ENCODE measurements around the gene ICAM5. TPM values are rescaled to one million over a fixed set of nuclear protein-coding genes. Genes with fewer than 3 reads are reported as not detected.

Gene ICAM5
- total and polyA plus RNA-seq, 10 of the 15 experiments (the other 5 are each of a cell fraction or from before 2014, with no cell fraction given), result 0.14 to 4.6 (median 0.94) TPM; not detected in 2

GRCh38 chr19:10335352-10335985 lies 45.7 kb downstream of the ICAM5 start:
- H2AFZ ChIP-seq (ENCODE audit: control insufficient read depth, low read depth, low read length), result no peak overlapping the region
- WGBS (ENCODE audit: insufficient coverage, insufficient replicate concordance, low lambda C conversion rate, missing lambda C conversion rate), result 93% methylated on average over 26 of the region's 26 CpGs
- ATAC-seq (no peak), DNase-seq (ENCODE audit: low read depth, low spot score) (no peak), FAIRE-seq (no peak)
- SMC1A ChIA-PET (ENCODE audit: uncharacterized antibody, unreplicated experiment), result no interaction called here
- RAD21 ChIA-PET (ENCODE audit: unreplicated experiment), result interaction anchor here (0.5 kb wide), 1 partner anchor 41 kb away, joined by 3 read pairs; no protein-coding TSS in a partner anchor
- CTCF ChIA-PET, result no interaction called here
- POLR2A ChIA-PET, result interaction anchor here (0.6 kb wide), 1 partner anchor 28 kb away, joined by 3 read pairs; no protein-coding TSS in a partner anchor
- no peaks in the 10 kb centered on the region for H3K9me3 ChIP-seq (replicated peaks; ENCODE audit: control insufficient read depth, insufficient read depth, low read length)
- H3K9ac ChIP-seq (ENCODE audit: control insufficient read depth, insufficient read depth, low read length), result no peak overlapping the region
- H3K4me3 ChIP-seq, result no peak overlapping the region
- H4K20me1 ChIP-seq (ENCODE audit: control insufficient read depth, insufficient read depth), result no peaks in the 10 kb centered on the region
- peaks cover 4 to 10% of the 10 kb centered on the region in 2 experiments; a peak in 3 of 4 replicates for H3K36me3 ChIP-seq (ENCODE audit: control insufficient read depth in 2 of 2, insufficient read depth in 2 of 2, low read length in 1 of 2)
- BruUV-seq (replicated peaks), result no TSS peak
- in situ Hi-C loops (cut with MboI), result no loop called here
- no peak overlapping the region for H3K27ac ChIP-seq (ENCODE audit: control insufficient read depth, insufficient read depth)
- peaks cover 48% of the 10 kb centered on the region for H3K79me2 ChIP-seq (ENCODE audit: control insufficient read depth, insufficient read depth, low read length)
- no peak overlapping the region for H3K4me2 ChIP-seq (ENCODE audit: control insufficient read depth, insufficient read depth)
- peaks cover 25% of the 10 kb centered on the region for H3K4me1 ChIP-seq (ENCODE audit: control insufficient read depth, insufficient read depth, low read length)
- intact Hi-C loops (cut with micrococcal nuclease; ENCODE audit: unreplicated experiment), result no loop called here
- H3K27me3 ChIP-seq (replicated peaks in 1 of 2; ENCODE audit: control insufficient read depth in 2 of 2, insufficient read depth in 2 of 2, low read length in 1 of 2), result no peaks in the 10 kb centered on the region
- TF ChIP-seq ZNF592 (IDR thresholded peaks at IDR 0.05) (no peak), IRF5 (IDR thresholded peaks at IDR 0.05; ENCODE audit: borderline replicate concordance) (no peak), CBX3 (IDR thresholded peaks at IDR 0.05; ENCODE audit: borderline replicate concordance, low read depth) (no peak), NFXL1 (IDR thresholded peaks at IDR 0.05; ENCODE audit: borderline replicate concordance) (no peak), STAT1 (conservative IDR thresholded peaks at IDR 0.05) (no peak), BHLHE40 (IDR thresholded peaks at IDR 0.05; ENCODE audit: borderline replicate concordance in 1 of 2, low read depth in 2 of 2, low read length in 1 of 2) (no peak), LARP7 (IDR thresholded peaks at IDR 0.05) (no peak), RBBP5 (conservative IDR thresholded peaks at IDR 0.05) (no peak), SIN3A (IDR thresholded peaks at IDR 0.05; ENCODE audit: low read depth, low read length) (no peak), MEF2A (IDR thresholded peaks at IDR 0.05; ENCODE audit: insufficient read depth, low read depth, low read length) (no peak), HDGF (IDR thresholded peaks at IDR 0.05) (no peak), JUND (IDR thresholded peaks at IDR 0.05; ENCODE audit: low read depth, low read length) (no peak), SPI1 (IDR thresholded peaks at IDR 0.05; ENCODE audit: borderline replicate concordance, insufficient read depth, low read depth, low read length) (no peak), HSF1 (IDR thresholded peaks at IDR 0.05; ENCODE audit: low read depth, low read length) (no peak), NKRF (conservative IDR thresholded peaks at IDR 0.05) (no peak), EED (IDR thresholded peaks at IDR 0.05; ENCODE audit: low read depth) (no peak)

Measured in GM12878 (cell line).